Progenitor cell of endocrine pancreas (in vitro differentiated cells): Measurements from ENCODE around the gene RCOR3. TPM values are rescaled to one million over a fixed set of nuclear protein-coding genes. Genes with fewer than 3 reads are reported as not detected.
"Not testable (repeated sequence)": the region's sequence is repeated elsewhere in the genome, so short reads cannot be mapped to it uniquely, and the experiment has no call there.

ENCODE experiments used
- DNase-seq: peaks from one replicate; pipeline ENCODE4 v3.0.0; 2021; ENCODE audit warnings: low spot score; ENCODE audit not compliant: unreplicated experiment
- H3K27ac Mint-ChIP-seq: 2 replicates; pipeline ENCODE4 v1.8.0; 2021; ENCODE audit warnings: mild to moderate bottlenecking, moderate library complexity, mixed read lengths
- H3K27me3 Mint-ChIP-seq: 2 replicates; pipeline ENCODE4 v1.8.0; 2021; ENCODE audit warnings: mixed read lengths
- H3K36me3 Mint-ChIP-seq: 2 replicates; pipeline ENCODE4 v1.8.0; 2022; ENCODE audit warnings: mixed read lengths; ENCODE audit not compliant: insufficient read depth
- H3K4me1 Mint-ChIP-seq: 2 replicates; pipeline ENCODE4 v1.8.0; 2021; ENCODE audit warnings: low read depth, mixed read lengths
- H3K4me3 Mint-ChIP-seq: 2 replicates; pipeline ENCODE4 v1.8.0; 2021; ENCODE audit warnings: low read depth, mild to moderate bottlenecking, moderate library complexity, mixed read lengths
- H3K9me3 Mint-ChIP-seq: 2 replicates; pipeline ENCODE4 v1.8.0; 2021; ENCODE audit warnings: low read depth, mixed read lengths
- CTCF ChIP-seq: fragments of 200-600 bp; sonication (generic); IDR thresholded peaks from one replicate; pipeline ENCODE4 v1.5.0; 2021; ENCODE audit warnings: antibody characterized with exemption, mild to moderate bottlenecking; ENCODE audit not compliant: unreplicated experiment
- total RNA-seq: library from RNA; stranded (reverse); gene quantifications from 2 replicates; pipeline ENCODE4 v1.2.1, GENCODE V29; 2021

RCOR3 gene
- total RNA-seq, 1 donor from 2014 or later, result 63.0 TPM

DNA sequence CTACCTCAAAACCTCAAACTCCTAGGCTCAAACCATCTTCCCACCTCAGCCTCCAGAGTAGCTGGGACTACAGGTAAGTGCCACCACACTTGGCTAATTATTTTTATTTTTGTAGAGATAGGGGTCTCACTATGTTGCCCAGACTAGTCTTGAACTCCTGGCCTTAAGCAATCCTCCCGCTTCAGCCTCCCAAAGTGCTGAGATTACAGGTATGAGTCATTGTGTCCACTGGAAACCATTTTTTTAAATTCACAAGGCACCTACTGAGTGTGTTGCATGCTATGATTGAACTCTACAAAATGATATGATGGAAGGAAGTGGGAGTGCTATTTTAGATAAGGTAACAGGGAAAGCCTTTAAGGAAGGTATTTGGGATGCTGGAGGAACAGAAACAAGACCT lies 41.8 kb upstream of the RCOR3 start:
- no peak for TF ChIP-seq CTCF
- no peak for DNase-seq
- Mint-ChIP-seq H3K4me1 (peaks cover 3% of the 10 kb centered on the region), H3K27me3 (peaks cover 3% of the 10 kb centered on the region), H3K9me3 (peaks cover 3% of the 10 kb centered on the region), H3K36me3 (peaks cover 1% of the 10 kb centered on the region), H3K27ac (no peak overlapping the region), H3K4me3 (no peak overlapping the region)

DNA sequence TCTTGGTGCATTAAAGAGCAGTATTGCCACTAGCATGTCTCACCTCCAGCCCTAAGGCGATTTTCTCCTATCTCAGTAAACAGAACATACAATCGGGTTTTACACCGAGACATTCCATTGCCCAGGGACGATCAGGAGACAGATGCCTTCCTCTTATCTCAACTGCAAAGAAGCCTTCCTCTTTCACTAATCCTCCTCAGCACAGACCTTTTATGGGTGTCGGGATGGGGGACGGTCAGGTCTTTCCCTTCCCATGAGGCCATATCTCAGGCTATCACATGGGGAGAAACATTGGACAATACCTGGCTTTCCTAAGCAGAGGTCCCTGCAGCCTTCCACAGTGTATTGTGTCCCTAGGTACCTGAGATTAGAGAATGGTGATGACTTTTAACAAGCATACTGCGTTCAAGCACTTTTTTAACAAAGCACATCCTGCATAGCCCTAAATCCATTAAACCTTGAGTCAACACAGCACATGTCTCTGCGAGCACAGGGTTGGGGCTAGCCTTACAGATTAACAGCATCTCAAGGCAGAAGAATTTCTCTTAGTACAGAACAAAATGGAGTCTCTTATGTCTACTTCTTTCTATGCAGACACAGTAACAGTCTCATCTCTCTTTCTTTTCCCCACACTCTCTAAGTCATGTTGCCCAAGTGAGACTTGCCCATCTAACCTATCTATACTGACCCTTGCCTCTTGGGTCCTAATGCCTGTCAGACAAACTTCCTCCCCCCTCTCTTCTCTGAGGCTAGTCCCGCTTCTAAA lies 36.5 kb upstream of the RCOR3 start:
- not testable (repeated sequence) for H3K36me3 Mint-ChIP-seq, DNase-seq, H3K9me3 Mint-ChIP-seq, H3K4me3 Mint-ChIP-seq, H3K4me1 Mint-ChIP-seq, H3K27me3 Mint-ChIP-seq, H3K27ac Mint-ChIP-seq

DNA sequence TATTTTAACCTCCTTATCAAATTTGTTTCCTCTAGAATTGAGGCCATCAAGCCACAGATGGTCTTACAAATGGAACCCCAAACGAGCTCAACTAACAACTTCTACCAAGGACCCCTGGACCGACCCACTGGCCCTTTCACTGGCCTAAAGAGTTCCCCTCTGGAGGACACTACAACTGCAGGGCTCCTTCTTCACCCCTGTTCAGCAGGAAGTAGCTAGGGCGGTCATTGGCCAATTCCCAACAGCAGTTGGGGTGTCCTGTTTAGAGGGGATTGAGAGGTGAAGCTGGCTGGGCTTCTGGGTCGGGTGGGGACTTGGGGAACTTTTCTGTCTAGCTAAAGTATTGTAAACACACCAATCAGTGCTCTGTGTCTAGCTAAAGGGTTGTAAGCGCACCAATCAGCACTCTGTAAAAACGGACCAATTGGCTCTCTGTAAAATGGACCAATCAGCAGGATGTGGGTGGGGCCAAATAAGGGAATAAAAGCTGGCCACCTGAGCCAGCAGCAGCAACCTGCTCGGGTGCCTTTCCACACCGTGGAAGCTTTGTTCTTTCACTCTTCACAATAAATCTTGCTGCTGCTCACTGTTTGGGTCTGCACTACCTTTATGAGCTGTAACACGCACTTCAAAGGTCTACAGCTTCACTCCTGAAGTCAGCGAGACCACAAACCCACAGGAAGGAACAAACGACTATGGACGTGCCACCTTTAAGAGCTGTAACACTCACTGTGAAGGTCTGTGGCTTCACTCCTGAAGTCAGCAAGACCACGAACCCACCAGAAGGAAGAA lies 30.4 kb upstream of the RCOR3 start:
- H3K4me1 Mint-ChIP-seq, H3K4me3 Mint-ChIP-seq, DNase-seq, H3K9me3 Mint-ChIP-seq, H3K27me3 Mint-ChIP-seq, H3K36me3 Mint-ChIP-seq, H3K27ac Mint-ChIP-seq: not testable (repeated sequence)

DNA sequence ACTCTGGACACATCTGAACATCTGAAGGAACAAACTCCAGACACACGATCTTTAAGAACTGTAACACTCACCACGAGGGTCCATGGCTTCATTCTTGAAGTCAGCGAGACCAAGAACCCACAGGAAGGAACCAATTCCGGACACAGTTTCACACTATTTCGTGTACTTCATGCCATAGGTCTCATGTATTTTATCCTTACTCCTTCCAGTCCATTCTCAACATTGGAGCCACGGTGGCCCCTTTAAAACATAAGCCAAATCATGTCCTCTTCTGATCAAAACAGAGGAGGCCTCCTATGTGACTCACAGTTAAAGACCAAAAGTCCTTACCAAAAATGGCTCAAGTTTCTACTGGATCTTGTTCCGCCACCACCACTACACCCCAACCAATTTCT lies 29.8 kb upstream of the RCOR3 start:
- Mint-ChIP-seq H3K36me3 (no peaks in the 10 kb centered on the region), H3K27me3 (no peaks in the 10 kb centered on the region), H3K9me3 (peaks cover 2% of the 10 kb centered on the region), H3K27ac (no peak overlapping the region), H3K4me1 (no peaks in the 10 kb centered on the region), H3K4me3 (no peak overlapping the region)
- TF ChIP-seq CTCF, result no peak
- DNase-seq, result no peak

DNA sequence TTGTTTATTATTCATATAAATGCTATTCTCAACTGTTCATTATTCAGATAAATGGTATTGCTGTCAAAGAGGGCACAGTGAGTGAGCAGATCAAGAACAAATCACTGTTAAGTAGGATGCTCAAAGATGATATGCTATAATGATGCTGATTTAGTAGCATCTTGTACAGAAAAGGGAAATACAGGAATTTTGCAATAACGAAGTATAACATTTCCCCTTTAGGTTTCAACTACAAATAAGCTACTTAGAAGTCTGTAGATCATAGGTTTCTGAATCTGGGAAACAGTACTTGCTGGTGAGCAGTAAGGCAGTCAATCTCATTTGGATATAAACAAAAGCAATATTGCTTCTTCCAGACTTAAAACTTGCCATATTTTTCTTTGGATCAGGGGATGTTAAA lies 27.3 kb upstream of the RCOR3 start:
- no peak overlapping the region for H3K4me3 Mint-ChIP-seq
- no peak overlapping the region for H3K27ac Mint-ChIP-seq
- TF ChIP-seq CTCF, result no peak
- no peaks in the 10 kb centered on the region for H3K27me3 Mint-ChIP-seq
- H3K9me3 Mint-ChIP-seq, result peaks cover 2% of the 10 kb centered on the region
- H3K36me3 Mint-ChIP-seq, result no peaks in the 10 kb centered on the region
- DNase-seq, result no peak
- H3K4me1 Mint-ChIP-seq, result no peaks in the 10 kb centered on the region

GRCh38 chr1:211236633-211237320 lies 22.4 kb upstream of the RCOR3 start:
- TF ChIP-seq CTCF, result no peak
- Mint-ChIP-seq H3K9me3 (peaks cover 4% of the 10 kb centered on the region), H3K27ac (no peak overlapping the region), H3K4me1 (no peaks in the 10 kb centered on the region), H3K36me3 (peaks cover 2% of the 10 kb centered on the region), H3K27me3 (no peaks in the 10 kb centered on the region), H3K4me3 (no peak overlapping the region)
- DNase-seq, result no peak
